Caco-2 (cell line): ENCODE results near the gene SPATS2L. TPM values are rescaled to one million over a fixed set of nuclear protein-coding genes. Genes with fewer than 3 reads are reported as not detected.

Source experiments
- BruUV-seq: library from RNA; stranded (reverse); fragments of 400-500 nt; replicated peaks from 2 replicates; lab custom pipeline; 2021; lab: Mats Ljungman, UMichigan
- CTCF ChIA-PET: fragments of 300-600 bp; sonication (Branson Sonifier 250); formaldehyde crosslinking; loops from one replicate; lab custom pipeline; 2022; ENCODE audit warnings: antibody characterized with exemption; lab: Charles Lee
- POLR2A ChIA-PET: fragments of 300-600 bp; sonication (Branson Sonifier 250); formaldehyde crosslinking; loops from one replicate; lab custom pipeline; 2022; ENCODE audit warnings: antibody characterized with exemption; lab: Charles Lee
- DNase-seq, 2 experiments: peaks; one replicate each; pipeline versions ENCODE4 v3.0.0 to v3.0.0-alpha.2; 2020 to 2022
- H3K27me3 ChIP-seq: replicated peaks from 2 replicates; pipeline ENCODE4 v1.6.0; 2011; ENCODE audit warnings: low read length; ENCODE audit not compliant: control insufficient read depth, insufficient read depth
- H3K36me3 ChIP-seq: 2 replicates; pipeline ENCODE4 v1.5.1; 2011; ENCODE audit warnings: low read length; ENCODE audit not compliant: control insufficient read depth, insufficient read depth
- H3K4me1 ChIP-seq: fragments of 250-450 bp; sonication (Bioruptor Pico); 2 replicates; pipeline ENCODE4 v1.5.1; 2020; ENCODE audit warnings: mild to moderate bottlenecking
- H3K4me3 ChIP-seq: 2 replicates; pipeline ENCODE4 v1.5.1; 2011; ENCODE audit warnings: low read depth, mild to moderate bottlenecking, control low read depth, low read length
- H3K9me3 ChIP-seq: fragments of 250-450 bp; sonication (Bioruptor Pico); 2 replicates; pipeline ENCODE4 v1.5.1; 2020; ENCODE audit warnings: mild to moderate bottlenecking, moderate library complexity
- H3K27ac Mint-ChIP-seq: one replicate; pipeline ENCODE4 v1.8.0; 2022; ENCODE audit warnings: mixed read lengths; ENCODE audit not compliant: unreplicated experiment
- H3K27me3 Mint-ChIP-seq: one replicate; pipeline ENCODE4 v1.8.0; 2022; ENCODE audit warnings: mixed read lengths; ENCODE audit not compliant: insufficient read depth, unreplicated experiment
- H3K36me3 Mint-ChIP-seq: one replicate; pipeline ENCODE4 v1.8.0; 2022; ENCODE audit warnings: mild to moderate bottlenecking, mixed read lengths; ENCODE audit not compliant: insufficient read depth, unreplicated experiment
- H3K4me1 Mint-ChIP-seq: one replicate; pipeline ENCODE4 v1.8.0; 2022; ENCODE audit warnings: low read depth, mixed read lengths; ENCODE audit not compliant: unreplicated experiment
- H3K4me3 Mint-ChIP-seq: one replicate; pipeline ENCODE4 v1.8.0; 2022; ENCODE audit warnings: mild to moderate bottlenecking, moderate library complexity, mixed read lengths; ENCODE audit not compliant: unreplicated experiment
- H3K9me3 Mint-ChIP-seq: one replicate; pipeline ENCODE4 v1.8.0; 2022; ENCODE audit warnings: mixed read lengths; ENCODE audit not compliant: unreplicated experiment
- CTCF ChIP-seq, 2 experiments: fragments of 200-600 bp in 1 of 2; IDR thresholded peaks; 1 replicate in 1 of 2; 2 replicates in 1 of 2; pipeline versions ENCODE4 v1.5.1 to v1.8.0; 2011 to 2022; ENCODE audit warnings: antibody characterized with exemption in 1 of 2, control low read depth in 1 of 2, inconsistent platforms in 1 of 2, low read depth in 1 of 2, low read length in 1 of 2, mild to moderate bottlenecking in 1 of 2, moderate library complexity in 1 of 2; ENCODE audit not compliant: insufficient read depth in 1 of 2, severe bottlenecking in 1 of 2, unreplicated experiment in 1 of 2
- intact Hi-C: fragments of 100-400 bp; cut with micrococcal nuclease; formaldehyde crosslinking; loops from one replicate; pipeline ENCODE4 v1.10.0; 2022; ENCODE audit not compliant: unreplicated experiment
- total RNA-seq: library from RNA; stranded (reverse); gene quantifications from 2 replicates; pipeline ENCODE4 v1.2.3, GENCODE V29; 2022

Gene SPATS2L
- total RNA-seq, 1 experiment from 2014 or later = 196 TPM

- Mint-ChIP-seq H3K36me3 (peaks cover 4% of the 10 kb centered on the region), H3K27me3 (no peaks in the 10 kb centered on the region), H3K9me3 (no peaks in the 10 kb centered on the region), H3K27ac (no peak overlapping the region), H3K4me3 (no peak overlapping the region), H3K4me1 (peaks cover 7% of the 10 kb centered on the region)
- ChIA-PET POLR2A (no interaction called here), CTCF (no interaction called here)
- Histone ChIP-seq H3K27me3 (no peaks in the 10 kb centered on the region), H3K9me3 (no peaks in the 10 kb centered on the region), H3K36me3 (peaks cover 2% of the 10 kb centered on the region), H3K4me3 (no peak overlapping the region), H3K4me1 (peaks cover 7% of the 10 kb centered on the region)
- TF ChIP-seq CTCF (IDR thresholded peaks at IDR 0.05; ENCODE audit: insufficient read depth in 1 of 2, low read depth in 1 of 2, low read length in 1 of 2, severe bottlenecking in 1 of 2, unreplicated experiment in 1 of 2) = no peak
- intact Hi-C loops = no loop called here
- no peak for DNase-seq
- no TSS peak for BruUV-seq
These were observed 40.1 kb upstream of the SPATS2L start for GRCh38 chr2:200266406-200266805.

DNA sequence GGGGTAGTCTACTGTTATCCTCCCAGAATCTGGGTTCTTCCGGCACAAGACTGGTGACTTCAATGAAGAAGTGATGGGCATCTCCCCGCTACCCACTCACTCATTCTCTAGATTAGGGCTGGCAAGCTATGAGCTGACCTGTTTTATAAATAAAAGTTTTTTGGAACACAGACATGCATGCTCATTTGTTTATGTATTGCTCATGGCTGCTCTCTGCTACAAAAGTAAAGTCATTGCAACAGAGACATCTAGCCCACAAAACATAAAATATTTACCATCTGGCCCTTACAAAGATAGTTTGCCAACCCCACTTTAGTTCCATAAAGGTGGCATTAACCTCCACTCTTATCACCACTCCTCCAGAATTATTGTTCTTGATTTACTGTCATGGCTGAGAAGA lies 39.1 kb upstream of the SPATS2L start:
- no peak overlapping the region for H3K4me3 ChIP-seq
- H3K4me1 ChIP-seq = peaks cover 7% of the 10 kb centered on the region
- peaks cover 2% of the 10 kb centered on the region; the same call in 1 of the 2 replicates for H3K36me3 ChIP-seq
- POLR2A ChIA-PET = no interaction called here
- no peak for DNase-seq
- no peaks in the 10 kb centered on the region for H3K27me3 ChIP-seq
- no TSS peak for BruUV-seq
- intact Hi-C loops = no loop called here
- H3K36me3 Mint-ChIP-seq = peaks cover 4% of the 10 kb centered on the region
- H3K4me3 Mint-ChIP-seq = no peak overlapping the region
- CTCF ChIA-PET = no interaction called here
- no peak overlapping the region for H3K27ac Mint-ChIP-seq
- no peaks in the 10 kb centered on the region for H3K9me3 Mint-ChIP-seq
- no peaks in the 10 kb centered on the region for H3K9me3 ChIP-seq
- H3K27me3 Mint-ChIP-seq = no peaks in the 10 kb centered on the region
- no peak for TF ChIP-seq CTCF (IDR thresholded peaks at IDR 0.05; ENCODE audit: insufficient read depth in 1 of 2, low read depth in 1 of 2, low read length in 1 of 2, severe bottlenecking in 1 of 2, unreplicated experiment in 1 of 2)
- H3K4me1 Mint-ChIP-seq = peaks cover 7% of the 10 kb centered on the region

- no peaks in the 10 kb centered on the region for H3K9me3 Mint-ChIP-seq
- H3K27me3 Mint-ChIP-seq = no peaks in the 10 kb centered on the region
- intact Hi-C loops = no loop called here
- DNase-seq = no peak
- H3K36me3 ChIP-seq = no peaks in the 10 kb centered on the region
- ChIA-PET POLR2A (no interaction called here), CTCF (no interaction called here)
- TF ChIP-seq CTCF (IDR thresholded peaks at IDR 0.05; ENCODE audit: insufficient read depth in 1 of 2, low read depth in 1 of 2, low read length in 1 of 2, severe bottlenecking in 1 of 2, unreplicated experiment in 1 of 2) = no peak
- H3K9me3 ChIP-seq = no peaks in the 10 kb centered on the region
- H3K27me3 ChIP-seq = no peaks in the 10 kb centered on the region
- peaks cover 4% of the 10 kb centered on the region for H3K36me3 Mint-ChIP-seq
- BruUV-seq = no TSS peak
- no peak overlapping the region for H3K27ac Mint-ChIP-seq
- no peaks in the 10 kb centered on the region for H3K4me1 ChIP-seq
- H3K4me1 Mint-ChIP-seq = no peaks in the 10 kb centered on the region
- no peak overlapping the region for H3K4me3 ChIP-seq
- H3K4me3 Mint-ChIP-seq = no peak overlapping the region
These were observed 35.8 kb upstream of the SPATS2L start for GRCh38 chr2:200270732-200271131.
